Type B pancreatic cell (in vitro differentiated cells): ENCODE data around the gene CREBZF. TPM values are rescaled to one million over a fixed set of nuclear protein-coding genes. Genes with fewer than 3 reads are reported as not detected.
A peak's percentile ranks its signal among the peaks of the same experiment; 100 is the strongest.

Source experiments
- DNase-seq: peaks from one replicate; pipeline ENCODE4 v3.0.0; 2021; ENCODE audit warnings: mixed read lengths; ENCODE audit not compliant: unreplicated experiment; ENCODE audit errors: extremely low spot score
- H3K27ac Mint-ChIP-seq: 2 replicates; pipeline ENCODE4 v1.8.0; 2021; ENCODE audit warnings: mild to moderate bottlenecking, mixed read lengths
- H3K27me3 Mint-ChIP-seq: 2 replicates; pipeline ENCODE4 v1.8.0; 2021; ENCODE audit warnings: mixed read lengths
- H3K36me3 Mint-ChIP-seq: 2 replicates; pipeline ENCODE4 v1.8.0; 2021; ENCODE audit warnings: mixed read lengths
- H3K4me1 Mint-ChIP-seq: one replicate; pipeline ENCODE4 v1.8.0; 2021; ENCODE audit warnings: mixed read lengths; ENCODE audit not compliant: unreplicated experiment
- H3K4me3 Mint-ChIP-seq: 2 replicates; pipeline ENCODE4 v1.8.0; 2021; ENCODE audit warnings: mild to moderate bottlenecking, mixed read lengths
- H3K9me3 Mint-ChIP-seq: 2 replicates; pipeline ENCODE4 v1.8.0; 2021; ENCODE audit warnings: mixed read lengths
- total RNA-seq: library from RNA; stranded (reverse); gene quantifications from 2 replicates; pipeline ENCODE4 v1.2.1, GENCODE V29; 2021; ENCODE audit warnings: low replicate concordance
- TF ChIP-seq, protein P1 (sequence below): fragments of 200-600 bp; sonication (generic); conservative IDR thresholded peaks from 2 replicates; pipeline ENCODE4 v1.5.0; 2021; ENCODE audit warnings: antibody characterized with exemption, mild to moderate bottlenecking

The CREBZF gene
- total RNA-seq, 1 donor from 2014 or later, result 55.7 TPM

DNA sequence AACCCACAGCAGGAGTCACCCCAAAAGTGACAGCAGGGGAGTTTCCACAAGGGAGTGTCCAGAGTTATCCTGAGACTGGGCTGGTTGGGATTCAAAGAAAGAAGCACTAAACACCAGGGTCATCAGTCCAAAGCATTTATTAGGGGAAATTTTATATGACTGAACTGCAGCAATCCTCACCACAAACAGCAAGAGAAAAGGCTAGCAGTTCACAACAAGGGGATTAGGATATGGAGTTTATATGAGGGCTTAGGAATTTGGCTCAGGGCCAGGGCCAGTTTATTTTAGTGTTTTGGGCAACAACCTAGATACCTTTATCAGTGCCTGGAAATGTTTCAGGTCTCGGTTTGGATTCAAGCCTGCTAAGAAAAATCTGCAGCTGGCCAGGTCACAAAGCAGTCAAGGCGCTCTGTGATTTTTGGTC lies 21.7 kb downstream of the CREBZF start:
- peaks cover 24% of the 10 kb centered on the region for H3K27me3 Mint-ChIP-seq
- H3K4me3 Mint-ChIP-seq, result no peak overlapping the region
- no peak overlapping the region for H3K27ac Mint-ChIP-seq
- H3K9me3 Mint-ChIP-seq, result no peaks in the 10 kb centered on the region
- H3K36me3 Mint-ChIP-seq, result no peaks in the 10 kb centered on the region
- TF ChIP-seq, protein P1, sequence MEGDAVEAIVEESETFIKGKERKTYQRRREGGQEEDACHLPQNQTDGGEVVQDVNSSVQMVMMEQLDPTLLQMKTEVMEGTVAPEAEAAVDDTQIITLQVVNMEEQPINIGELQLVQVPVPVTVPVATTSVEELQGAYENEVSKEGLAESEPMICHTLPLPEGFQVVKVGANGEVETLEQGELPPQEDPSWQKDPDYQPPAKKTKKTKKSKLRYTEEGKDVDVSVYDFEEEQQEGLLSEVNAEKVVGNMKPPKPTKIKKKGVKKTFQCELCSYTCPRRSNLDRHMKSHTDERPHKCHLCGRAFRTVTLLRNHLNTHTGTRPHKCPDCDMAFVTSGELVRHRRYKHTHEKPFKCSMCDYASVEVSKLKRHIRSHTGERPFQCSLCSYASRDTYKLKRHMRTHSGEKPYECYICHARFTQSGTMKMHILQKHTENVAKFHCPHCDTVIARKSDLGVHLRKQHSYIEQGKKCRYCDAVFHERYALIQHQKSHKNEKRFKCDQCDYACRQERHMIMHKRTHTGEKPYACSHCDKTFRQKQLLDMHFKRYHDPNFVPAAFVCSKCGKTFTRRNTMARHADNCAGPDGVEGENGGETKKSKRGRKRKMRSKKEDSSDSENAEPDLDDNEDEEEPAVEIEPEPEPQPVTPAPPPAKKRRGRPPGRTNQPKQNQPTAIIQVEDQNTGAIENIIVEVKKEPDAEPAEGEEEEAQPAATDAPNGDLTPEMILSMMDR, result no peak
- peaks cover 7% of the 10 kb centered on the region for H3K4me1 Mint-ChIP-seq
- DNase-seq, result no peak

DNA sequence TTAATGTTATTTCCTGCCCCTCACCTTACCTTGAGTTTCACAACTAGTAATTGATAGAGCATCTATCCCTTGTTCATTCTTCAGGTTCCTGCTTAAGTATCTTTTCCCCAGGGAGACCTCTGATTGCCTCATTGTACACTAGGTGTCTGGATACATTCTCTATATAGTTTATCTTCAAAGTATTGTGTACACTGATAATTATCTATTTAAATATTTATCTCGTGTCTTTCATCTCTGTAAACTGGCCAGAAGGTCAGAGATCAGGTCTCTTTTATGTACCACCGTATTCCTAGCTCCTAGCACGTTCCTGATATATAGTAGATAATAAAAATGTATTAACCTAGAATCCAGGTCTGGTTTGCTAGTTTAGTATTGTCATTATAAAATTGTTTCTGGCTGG lies 30.2 kb downstream of the CREBZF start:
- Mint-ChIP-seq H3K4me3 (no peak overlapping the region), H3K27me3 (no peaks in the 10 kb centered on the region)

DNA sequence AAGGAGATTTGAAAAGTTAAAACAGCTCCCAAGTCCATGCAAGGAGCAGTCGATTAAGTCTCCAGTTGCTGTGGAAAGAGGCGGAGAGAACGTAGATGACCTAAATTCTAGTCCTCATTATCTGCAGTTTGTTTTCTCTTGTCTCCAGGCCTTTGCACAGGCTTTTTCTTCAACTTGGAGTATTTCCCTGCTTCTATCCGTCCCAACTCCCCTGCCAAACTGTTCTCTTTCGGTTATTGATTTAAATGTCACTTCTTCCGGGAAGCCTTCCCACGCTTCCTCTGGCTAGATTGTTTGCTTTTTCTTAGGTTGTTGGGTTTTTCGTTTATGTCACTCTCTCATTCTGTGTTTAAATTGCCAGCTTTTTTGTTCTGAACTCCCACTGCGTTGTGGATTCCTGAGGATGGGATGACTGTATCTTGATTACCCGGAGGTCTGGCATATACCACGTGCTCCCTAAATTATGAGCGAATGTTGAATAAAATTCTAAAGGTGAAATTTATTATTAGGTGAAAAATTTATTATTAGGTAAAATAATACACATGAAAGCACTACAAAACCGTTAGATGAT lies 36.1 kb downstream of the CREBZF start:
- no peak for DNase-seq
- Mint-ChIP-seq H3K36me3 (peaks cover 6% of the 10 kb centered on the region), H3K4me1 (peaks cover 13% of the 10 kb centered on the region), H3K9me3 (no peaks in the 10 kb centered on the region), H3K27ac (peak overlapping the region; percentile 97), H3K4me3 (peak overlapping the region; percentile 97), H3K27me3 (peaks cover 9% of the 10 kb centered on the region)
- TF ChIP-seq, protein P1, result no peak

More for the DNA sequence above, 30.2 kb downstream of the CREBZF start:
- H3K36me3 Mint-ChIP-seq, result peaks cover 6% of the 10 kb centered on the region
- TF ChIP-seq, protein P1, result no peak
- H3K27ac Mint-ChIP-seq, result no peak overlapping the region
- H3K4me1 Mint-ChIP-seq, result no peaks in the 10 kb centered on the region
- no peak for DNase-seq
- H3K9me3 Mint-ChIP-seq, result no peaks in the 10 kb centered on the region

DNA sequence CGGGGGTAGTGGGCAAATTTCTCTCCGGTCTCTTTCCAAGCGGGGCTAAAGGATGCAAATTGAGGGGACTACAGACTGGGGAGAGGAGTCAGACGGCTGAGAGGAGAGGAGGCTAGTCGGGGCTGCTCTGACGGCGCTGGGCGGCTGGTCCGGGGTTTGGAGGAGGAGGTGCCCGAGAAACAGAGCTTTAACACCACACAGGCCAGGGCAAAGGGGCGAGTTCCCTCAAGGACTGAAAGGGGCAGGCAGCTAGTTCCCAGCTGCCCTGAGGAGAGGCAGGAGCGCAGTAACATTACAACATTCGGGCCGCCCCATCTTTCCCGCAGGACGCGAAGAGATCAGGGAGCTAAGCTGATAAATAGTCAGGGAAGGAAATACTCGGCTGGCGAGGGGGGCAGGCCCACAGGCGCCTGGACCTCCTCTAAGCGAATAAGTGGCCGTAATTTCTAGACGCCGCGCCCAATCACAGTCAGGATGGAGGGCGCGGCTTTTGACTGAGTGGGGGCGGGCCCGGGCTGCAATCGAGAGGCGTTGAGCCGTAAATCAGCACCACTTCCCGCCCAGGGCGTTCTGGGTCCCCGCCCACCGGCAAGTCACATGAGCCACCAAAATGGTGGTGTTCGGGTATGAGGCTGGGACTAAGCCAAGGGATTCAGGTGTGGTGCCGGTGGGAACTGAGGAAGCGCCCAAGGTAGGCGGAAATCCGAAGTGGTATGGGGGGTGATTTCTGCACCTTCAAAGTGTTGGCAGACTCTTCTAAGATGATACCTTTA lies 36.7 kb downstream of the CREBZF start, which contains the start of gene TMEM126B:
TSS of gene TMEM126B (plus strand) at position 596 of the 773 bp plus-strand sequence. CDS start at position 611, 15 bp downstream.
- peak; percentile 96 for DNase-seq
- Mint-ChIP-seq H3K27me3 (peaks cover 9% of the 10 kb centered on the region), H3K4me1 (peaks cover 13% of the 10 kb centered on the region), H3K4me3 (peak within 1 kb of the TSS; percentile 97), H3K9me3 (no peaks in the 10 kb centered on the region), H3K36me3 (peaks cover 6% of the 10 kb centered on the region), H3K27ac (peak within 1 kb of the TSS; percentile 97)
- TF ChIP-seq, protein P1, result no peak

DNA sequence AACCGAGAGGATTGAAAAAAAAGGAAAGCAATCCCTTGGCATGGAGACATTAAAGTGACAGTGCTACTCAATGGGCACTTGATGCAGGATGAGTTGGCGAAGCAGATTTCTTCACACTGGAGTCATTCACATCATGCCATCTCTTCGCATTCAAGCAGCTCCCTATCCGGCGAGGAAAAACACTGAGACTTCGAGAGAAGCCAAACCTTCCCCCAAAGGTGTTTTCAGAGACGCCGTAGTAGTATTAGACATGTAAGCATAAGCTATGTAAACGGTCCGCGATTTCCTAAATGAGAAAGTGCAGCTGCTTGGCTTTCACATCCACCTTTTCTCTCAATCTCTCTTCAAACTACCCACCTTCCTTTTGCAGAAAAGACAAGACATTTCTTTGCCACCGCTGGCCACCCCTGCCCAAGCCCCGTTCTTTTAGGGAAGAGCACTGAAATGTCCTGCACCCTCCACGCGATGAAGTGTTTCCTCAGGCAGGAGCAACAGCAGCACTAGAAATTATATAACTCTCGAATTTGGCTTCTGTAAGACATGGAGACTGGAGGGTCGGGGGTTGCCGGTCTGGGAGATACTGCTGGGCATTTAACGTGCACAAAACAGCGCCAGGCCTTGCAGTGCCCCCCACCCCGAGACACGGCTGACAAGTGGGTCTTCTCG lies 37.5 kb downstream of the CREBZF start, which contains the start of gene DLG2:
TSS of gene DLG2 (minus strand) at position 13 of the 666 bp plus-strand sequence.
- TF ChIP-seq, protein P1, result no peak
- Mint-ChIP-seq H3K4me1 (peaks cover 13% of the 10 kb centered on the region), H3K27me3 (peaks cover 9% of the 10 kb centered on the region), H3K27ac (peak within 1 kb of the TSS; percentile 97), H3K9me3 (no peaks in the 10 kb centered on the region), H3K36me3 (peaks cover 6% of the 10 kb centered on the region), H3K4me3 (peak within 1 kb of the TSS; percentile 97)
- DNase-seq, result no peak
